ENCODE results near the gene EPN1.

DNA sequence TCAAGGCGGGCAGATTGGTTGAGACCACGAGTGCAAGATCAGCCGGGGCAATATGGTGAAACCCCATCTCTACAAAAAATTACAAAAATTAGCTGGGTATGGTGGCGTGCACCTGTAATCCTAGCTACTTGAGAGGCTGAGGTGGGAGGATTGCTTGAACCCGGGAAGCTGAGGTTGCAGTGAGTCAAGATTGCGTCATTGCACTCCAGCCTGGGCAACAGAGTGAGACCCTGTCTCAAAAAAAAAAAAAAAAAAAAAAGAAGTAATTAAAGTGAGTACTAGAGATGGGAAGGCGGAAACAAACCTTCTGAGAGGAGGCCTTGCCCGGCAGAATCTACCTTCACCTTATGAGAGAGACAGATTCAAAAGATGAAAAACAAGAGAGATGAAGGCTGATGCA, 48.5 kb downstream of the EPN1 start:
- TF ChIP-seq, protein P1, sequence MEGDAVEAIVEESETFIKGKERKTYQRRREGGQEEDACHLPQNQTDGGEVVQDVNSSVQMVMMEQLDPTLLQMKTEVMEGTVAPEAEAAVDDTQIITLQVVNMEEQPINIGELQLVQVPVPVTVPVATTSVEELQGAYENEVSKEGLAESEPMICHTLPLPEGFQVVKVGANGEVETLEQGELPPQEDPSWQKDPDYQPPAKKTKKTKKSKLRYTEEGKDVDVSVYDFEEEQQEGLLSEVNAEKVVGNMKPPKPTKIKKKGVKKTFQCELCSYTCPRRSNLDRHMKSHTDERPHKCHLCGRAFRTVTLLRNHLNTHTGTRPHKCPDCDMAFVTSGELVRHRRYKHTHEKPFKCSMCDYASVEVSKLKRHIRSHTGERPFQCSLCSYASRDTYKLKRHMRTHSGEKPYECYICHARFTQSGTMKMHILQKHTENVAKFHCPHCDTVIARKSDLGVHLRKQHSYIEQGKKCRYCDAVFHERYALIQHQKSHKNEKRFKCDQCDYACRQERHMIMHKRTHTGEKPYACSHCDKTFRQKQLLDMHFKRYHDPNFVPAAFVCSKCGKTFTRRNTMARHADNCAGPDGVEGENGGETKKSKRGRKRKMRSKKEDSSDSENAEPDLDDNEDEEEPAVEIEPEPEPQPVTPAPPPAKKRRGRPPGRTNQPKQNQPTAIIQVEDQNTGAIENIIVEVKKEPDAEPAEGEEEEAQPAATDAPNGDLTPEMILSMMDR (IDR thresholded peaks at IDR 0.05): no peak
- TF ChIP-seq POLR2A (IDR thresholded peaks at IDR 0.05): no peak
